GM06990 (cell line): Measurements from ENCODE around the gene SPTLC2.

Source experiments
- DNase-seq: peaks from one replicate; pipeline ENCODE4 v3.0.0-alpha.2; 2011; ENCODE audit not compliant: insufficient read length; ENCODE audit errors: extremely low read depth
- H3K27me3 ChIP-seq: replicated peaks from 2 replicates; pipeline ENCODE4 v1.6.0; 2011; ENCODE audit warnings: low read length; ENCODE audit not compliant: control insufficient read depth, insufficient read depth
- H3K36me3 ChIP-seq: 2 replicates; pipeline ENCODE4 v1.5.1; 2011; ENCODE audit warnings: low read length; ENCODE audit not compliant: control insufficient read depth, insufficient read depth
- H3K4me3 ChIP-seq: replicated peaks from 2 replicates; pipeline ENCODE4 v1.5.1; 2011; ENCODE audit warnings: low read depth, mild to moderate bottlenecking, control low read depth, low read length
- CTCF ChIP-seq: IDR thresholded peaks from 2 replicates; pipeline ENCODE4 v1.5.1; 2011; ENCODE audit warnings: low read length, control low read depth, mild to moderate bottlenecking, inconsistent platforms; ENCODE audit not compliant: insufficient read depth, poor library complexity, severe bottlenecking

The SPTLC2 gene

GRCh38 chr14:77485256-77485655, 131.2 kb downstream of the SPTLC2 start:
- no peak for TF ChIP-seq CTCF
- Histone ChIP-seq H3K27me3 (no peaks in the 10 kb centered on the region), H3K4me3 (no peak overlapping the region), H3K36me3 (no peaks in the 10 kb centered on the region)
- no peak for DNase-seq

GRCh38 chr14:77482422-77482821, 134.0 kb downstream of the SPTLC2 start:
- Histone ChIP-seq H3K4me3 (no peak overlapping the region), H3K27me3 (no peaks in the 10 kb centered on the region), H3K36me3 (no peaks in the 10 kb centered on the region)
- no peak for DNase-seq
- TF ChIP-seq CTCF = no peak

- Histone ChIP-seq H3K4me3 (no peak overlapping the region), H3K36me3 (no peaks in the 10 kb centered on the region), H3K27me3 (no peaks in the 10 kb centered on the region)
- peak; percentile 30 for DNase-seq
- no peak for TF ChIP-seq CTCF
These were observed 137.6 kb downstream of the SPTLC2 start for GRCh38 chr14:77478796-77479195.

GRCh38 chr14:77478029-77478428, 138.4 kb downstream of the SPTLC2 start:
- TF ChIP-seq CTCF = no peak
- Histone ChIP-seq H3K4me3 (no peak overlapping the region), H3K27me3 (no peaks in the 10 kb centered on the region), H3K36me3 (no peaks in the 10 kb centered on the region)
- DNase-seq = no peak

GRCh38 chr14:77475432-77476115, 140.9 kb downstream of the SPTLC2 start:
- Histone ChIP-seq H3K36me3 (no peaks in the 10 kb centered on the region), H3K27me3 (no peaks in the 10 kb centered on the region), H3K4me3 (no peak overlapping the region)
- TF ChIP-seq CTCF = no peak
- no peak for DNase-seq

- Histone ChIP-seq H3K4me3 (no peak overlapping the region), H3K27me3 (no peaks in the 10 kb centered on the region), H3K36me3 (no peaks in the 10 kb centered on the region)
- no peak for TF ChIP-seq CTCF
- no peak for DNase-seq
These were observed 141.8 kb downstream of the SPTLC2 start for GRCh38 chr14:77474479-77475177.
